ENCODE results near the gene CAMSAP1.

CAMSAP1 gene

DNA sequence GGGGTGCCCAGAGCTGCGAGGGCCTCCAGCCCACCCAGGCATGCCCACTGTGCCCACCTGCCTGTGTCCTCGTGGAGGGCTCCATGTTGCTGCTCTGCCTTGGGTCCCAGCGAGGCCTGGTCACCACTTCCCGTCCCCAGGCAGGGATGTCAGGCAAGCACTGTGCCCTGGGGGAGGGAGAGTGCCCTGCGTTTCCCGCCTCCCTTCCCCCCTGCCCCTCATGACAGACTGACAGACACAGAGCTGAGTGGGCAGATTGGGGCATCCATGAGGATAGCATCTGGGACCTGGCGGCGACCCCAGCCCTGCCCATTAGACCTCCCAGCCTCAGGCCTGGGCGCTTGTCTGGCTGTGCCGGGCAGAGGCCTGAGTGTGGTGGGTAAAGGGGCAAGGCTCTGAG lies 148.5 kb downstream of the CAMSAP1 start:
- Histone ChIP-seq H3K27ac (no peak overlapping the region), H3K4me3 (no peak overlapping the region)

Data from skin epidermis (tissue), 12 donors.